GM21367 (cell line): ENCODE measurements around the gene BMPR1B.

Source experiments
- ATAC-seq: cut with Tn5 transposase; IDR thresholded peaks from one replicate; pipeline ENCODE4 v1.9.1; 2021; ENCODE audit not compliant: unreplicated experiment

BMPR1B gene

DNA sequence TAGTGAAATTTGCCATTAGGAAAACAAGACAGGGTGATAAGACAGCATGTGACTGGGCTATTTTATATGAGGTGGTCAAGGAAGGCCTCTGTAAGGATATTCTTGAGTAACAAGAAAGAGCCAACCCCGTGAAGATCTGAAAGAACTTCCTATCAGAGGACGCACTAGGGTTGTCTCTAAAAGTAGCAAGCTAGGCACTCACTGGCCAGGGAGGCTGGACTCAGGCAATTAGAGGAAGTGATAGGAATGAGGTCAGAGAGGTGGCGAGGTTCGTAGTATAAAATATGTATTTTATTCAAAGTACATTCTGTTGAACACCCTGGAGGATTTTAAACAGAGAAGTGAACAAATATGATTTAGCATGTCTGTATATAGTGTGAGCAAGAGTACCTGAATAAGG, 4.6 kb downstream of the BMPR1B start:
- ATAC-seq, result no peak

DNA sequence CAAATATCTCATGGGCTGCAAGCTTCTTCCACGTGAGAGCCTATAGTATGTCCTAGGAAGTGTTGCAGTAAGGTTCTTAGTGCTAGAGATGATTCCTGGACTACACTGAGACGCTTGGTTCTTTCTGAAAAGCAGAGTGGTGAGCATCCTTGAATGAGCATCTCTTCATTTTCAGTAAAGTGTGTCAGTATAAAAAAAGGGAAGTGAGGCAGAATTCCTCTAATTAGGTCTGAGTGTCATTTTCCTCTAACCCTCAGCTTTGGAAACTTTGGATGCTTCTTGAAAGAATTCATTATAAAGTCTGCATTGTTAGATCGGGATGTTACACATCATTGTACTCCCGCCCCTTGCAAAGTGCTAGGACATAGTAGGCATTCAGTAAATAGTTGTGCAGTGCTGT, 5.2 kb downstream of the BMPR1B start:
- no peak for ATAC-seq

DNA sequence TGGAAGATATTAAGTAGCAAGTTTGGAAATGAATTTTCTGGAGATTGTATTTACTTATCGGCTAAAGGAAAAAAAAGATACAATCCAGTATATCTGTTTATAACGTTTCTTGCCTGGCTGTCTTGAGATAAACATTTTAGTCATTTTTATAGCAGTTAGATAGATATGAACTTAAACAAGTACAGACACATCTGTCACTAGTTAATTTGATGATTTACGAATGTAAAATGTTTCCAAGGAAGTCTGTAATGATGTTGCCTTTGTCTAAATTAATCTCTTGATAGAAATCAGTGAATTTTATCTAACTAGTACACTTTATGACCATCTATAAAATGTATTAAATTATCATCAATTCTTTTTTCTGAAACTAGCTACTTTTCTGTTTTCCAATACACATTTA, 5.7 kb downstream of the BMPR1B start:
- no peak for ATAC-seq

- ATAC-seq, result no peak
These were observed 6.3 kb downstream of the BMPR1B start for GRCh38 chr4:94764069-94764468.

- ATAC-seq, result no peak
These were observed 7.4 kb downstream of the BMPR1B start for GRCh38 chr4:94765174-94765573.

DNA sequence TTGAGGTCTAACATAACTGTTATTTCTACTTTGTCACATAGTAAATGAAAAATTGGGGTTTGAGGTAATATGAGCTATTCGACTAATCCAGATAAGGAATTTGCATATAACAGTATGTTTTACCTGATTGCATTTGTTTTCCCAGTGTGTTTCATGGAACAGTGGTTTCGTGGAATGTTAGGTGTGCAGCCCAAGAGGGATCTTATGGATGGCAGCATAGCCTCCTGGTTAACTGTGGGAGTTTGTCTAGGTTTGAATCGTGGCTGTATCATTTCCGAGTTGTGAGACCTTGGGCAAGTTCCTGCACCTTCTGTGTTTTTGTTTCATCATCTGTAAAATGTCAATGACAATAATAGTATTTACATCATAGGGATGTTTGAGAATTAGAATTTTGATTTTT, 7.9 kb downstream of the BMPR1B start:
- ATAC-seq, result no peak

DNA sequence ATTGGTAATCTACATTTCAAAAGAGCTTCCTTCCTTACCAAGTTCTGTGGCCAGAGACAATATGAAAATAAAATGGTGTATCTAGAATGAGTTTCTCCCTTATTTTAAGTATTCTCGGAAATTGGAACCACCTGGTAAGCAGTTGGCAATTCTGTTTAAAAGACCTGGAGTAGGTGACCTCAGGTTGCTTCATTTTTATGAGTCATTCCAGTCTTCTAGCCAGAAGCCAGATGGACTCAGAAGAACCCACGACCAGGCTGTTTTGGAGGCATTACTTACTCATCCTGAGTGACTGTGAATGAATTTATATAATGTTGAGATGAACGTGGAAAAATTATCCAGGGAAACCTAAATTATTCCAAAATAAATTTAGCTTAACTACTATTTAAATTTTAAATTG, 9.1 kb downstream of the BMPR1B start:
- ATAC-seq, result no peak

GRCh38 chr4:94767446-94767845, 9.7 kb downstream of the BMPR1B start:
- no peak for ATAC-seq

- ATAC-seq, result no peak
These were observed 25.0 kb downstream of the BMPR1B start for GRCh38 chr4:94782707-94783106.

GRCh38 chr4:94791701-94792100, 33.9 kb downstream of the BMPR1B start:
- no peak for ATAC-seq

DNA sequence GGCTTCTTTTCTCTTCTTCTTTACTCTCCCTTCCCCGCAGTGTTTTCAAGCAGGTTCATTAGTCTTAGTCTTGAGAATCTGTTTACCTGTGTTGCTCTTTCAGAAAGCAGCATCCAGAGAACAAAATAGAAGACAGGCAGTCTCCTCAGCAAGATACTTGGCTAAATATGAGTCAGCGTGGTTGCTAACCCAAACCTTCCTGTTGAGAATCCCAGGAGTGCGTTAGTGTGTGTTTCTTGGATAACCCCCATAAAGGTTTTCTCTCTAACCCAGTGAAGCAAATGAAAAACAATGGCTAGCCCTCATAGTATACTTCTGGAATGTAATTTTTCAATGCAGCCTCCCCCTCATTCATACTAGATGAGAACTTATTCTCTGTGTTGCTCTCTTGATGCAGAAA, 41.1 kb downstream of the BMPR1B start:
- no peak for ATAC-seq

DNA sequence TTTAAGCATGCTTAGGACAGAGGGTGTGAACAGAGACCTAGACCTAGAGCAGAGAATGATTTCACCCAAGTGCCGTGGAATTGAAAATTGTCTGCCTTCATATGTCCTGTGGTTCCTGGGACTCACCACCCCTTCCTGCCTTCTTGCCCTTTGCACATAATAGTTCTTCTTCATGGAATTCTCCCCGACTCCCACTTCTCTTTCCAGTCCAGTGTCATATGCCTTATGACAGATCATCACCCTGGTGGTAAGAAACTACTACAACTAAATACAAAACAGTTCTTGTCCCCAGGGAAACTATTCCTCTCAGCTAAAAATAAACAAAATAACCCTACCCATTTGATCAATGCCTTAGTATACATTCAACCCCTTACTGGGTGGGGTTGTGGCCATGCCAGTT, 43.3 kb downstream of the BMPR1B start:
- ATAC-seq, result no peak

- no peak for ATAC-seq
These were observed 44.3 kb downstream of the BMPR1B start for GRCh38 chr4:94802091-94802490.

- no peak for ATAC-seq
These were observed 45.4 kb downstream of the BMPR1B start for GRCh38 chr4:94803181-94803580.

DNA sequence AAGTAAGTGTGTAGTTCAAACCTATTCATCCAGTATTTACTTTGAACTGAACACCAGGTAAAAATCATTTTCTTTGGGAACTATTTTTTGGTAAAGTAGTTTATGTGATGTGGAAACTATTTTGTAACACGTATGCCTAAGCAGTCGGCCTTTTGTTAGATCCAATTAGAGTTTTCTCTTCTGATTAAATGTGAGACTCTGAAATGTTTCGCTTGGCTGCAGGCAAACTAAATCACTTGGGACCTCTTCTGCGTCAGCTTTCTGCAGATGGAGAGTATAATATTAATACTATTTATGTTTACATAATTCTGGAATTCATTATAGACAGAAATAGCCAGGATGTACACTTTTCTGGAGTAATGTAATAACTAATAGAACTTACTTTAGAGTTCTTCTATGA, 46.9 kb downstream of the BMPR1B start:
- ATAC-seq, result no peak

- no peak for ATAC-seq
These were observed 48.6 kb downstream of the BMPR1B start for GRCh38 chr4:94806376-94806775.

- no peak for ATAC-seq
These were observed 53.9 kb downstream of the BMPR1B start for GRCh38 chr4:94811643-94812042.

GRCh38 chr4:94813221-94813620, 55.5 kb downstream of the BMPR1B start:
- no peak for ATAC-seq

DNA sequence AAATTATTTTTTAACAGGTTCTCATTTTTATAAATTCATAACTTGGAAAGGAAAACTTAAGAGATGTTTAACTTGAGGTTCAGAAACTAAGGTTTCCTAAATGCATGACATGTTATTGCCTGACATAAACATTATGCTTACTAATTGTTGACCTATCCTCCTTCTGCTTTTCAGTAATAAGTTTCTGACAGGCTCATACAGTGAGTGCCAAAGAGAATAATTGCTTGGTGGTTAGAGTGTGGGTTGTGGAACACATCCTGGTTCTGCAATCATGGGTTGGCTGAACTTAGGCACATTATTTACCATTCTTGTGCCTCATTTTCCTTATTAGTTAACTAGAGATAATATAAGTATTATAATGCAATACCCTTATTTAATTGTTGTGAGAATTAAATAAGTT, 56.5 kb downstream of the BMPR1B start:
- no peak for ATAC-seq

GRCh38 chr4:94819371-94820168, 61.8 kb downstream of the BMPR1B start:
- ATAC-seq, result no peak

DNA sequence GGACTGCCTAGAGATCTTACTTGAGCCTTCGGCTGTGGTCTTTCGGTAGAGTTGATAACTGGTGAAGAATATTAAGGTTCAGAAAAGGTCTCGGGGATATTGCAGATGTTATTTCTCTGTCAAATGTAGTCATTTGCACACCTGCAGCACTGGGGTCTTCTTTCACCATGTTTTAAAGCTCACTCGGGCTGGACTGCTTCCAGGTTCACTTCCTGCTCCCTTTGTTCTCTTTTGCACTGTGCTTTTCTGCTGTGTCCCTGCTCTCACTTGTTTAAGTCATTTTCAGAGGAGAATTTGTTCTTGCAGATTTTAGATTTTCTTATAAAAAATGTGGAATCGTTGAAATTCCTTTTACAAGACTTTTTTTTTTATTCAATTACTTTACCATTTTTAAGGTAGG, 68.5 kb downstream of the BMPR1B start:
- no peak for ATAC-seq

- ATAC-seq, result no peak
These were observed 69.8 kb downstream of the BMPR1B start for GRCh38 chr4:94827481-94828110.

DNA sequence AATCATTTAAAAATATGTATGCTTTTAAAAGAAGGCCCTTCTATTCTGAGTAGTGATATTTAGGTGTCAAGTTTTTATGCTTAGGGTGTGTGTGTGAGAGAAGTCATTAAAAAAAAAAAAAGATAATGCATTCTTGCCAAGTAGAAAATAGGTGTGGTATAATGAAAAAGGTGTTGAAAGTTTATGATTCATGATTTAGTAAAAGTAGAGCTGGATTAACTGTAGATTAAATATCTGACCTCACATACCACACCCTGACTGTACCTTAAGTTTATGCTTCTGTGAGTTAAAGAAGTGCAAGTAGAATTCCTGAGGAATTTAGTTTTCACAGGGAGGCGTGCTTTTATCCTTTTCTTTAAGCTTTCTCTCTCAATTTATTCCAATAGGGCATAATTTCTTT, 71.1 kb downstream of the BMPR1B start:
- ATAC-seq, result no peak
